ENCODE data around the gene KDM6A. TPM values are rescaled to one million over a fixed set of nuclear protein-coding genes. Genes with fewer than 3 reads are reported as not detected.
"Not testable (repeated sequence)": the region's sequence is repeated elsewhere in the genome, so short reads cannot be mapped to it uniquely, and the experiment has no call there.

The KDM6A gene
- total RNA-seq, 1 donor, result 20.3 TPM

DNA sequence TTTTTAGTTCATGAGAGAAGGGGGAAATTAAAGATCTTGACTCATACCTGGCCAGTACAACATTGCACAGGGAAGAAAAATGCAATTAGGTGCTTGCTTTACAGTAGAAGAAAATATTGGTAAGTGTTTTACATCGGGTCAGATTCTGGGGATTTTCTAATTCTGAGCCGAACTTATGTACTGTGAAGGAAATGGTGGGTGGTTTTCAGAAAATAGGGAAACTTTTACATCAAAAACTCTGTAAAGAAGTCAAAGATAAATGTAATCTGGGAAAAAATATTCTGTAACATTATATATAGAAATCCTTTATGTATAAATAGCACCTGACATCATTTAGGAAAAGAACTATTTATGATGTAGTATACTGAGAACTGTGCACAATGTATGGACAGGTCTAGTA, 75.4 kb downstream of the KDM6A start:
- H3K4me2 ChIP-seq (ENCODE audit: insufficient read depth, low read length), result no peak overlapping the region
- H4K20me1 ChIP-seq (ENCODE audit: insufficient read depth, low read length), result peaks cover 46% of the 10 kb centered on the region
- H2AFZ ChIP-seq (ENCODE audit: low read length), result no peak overlapping the region
- TF ChIP-seq, protein P1, sequence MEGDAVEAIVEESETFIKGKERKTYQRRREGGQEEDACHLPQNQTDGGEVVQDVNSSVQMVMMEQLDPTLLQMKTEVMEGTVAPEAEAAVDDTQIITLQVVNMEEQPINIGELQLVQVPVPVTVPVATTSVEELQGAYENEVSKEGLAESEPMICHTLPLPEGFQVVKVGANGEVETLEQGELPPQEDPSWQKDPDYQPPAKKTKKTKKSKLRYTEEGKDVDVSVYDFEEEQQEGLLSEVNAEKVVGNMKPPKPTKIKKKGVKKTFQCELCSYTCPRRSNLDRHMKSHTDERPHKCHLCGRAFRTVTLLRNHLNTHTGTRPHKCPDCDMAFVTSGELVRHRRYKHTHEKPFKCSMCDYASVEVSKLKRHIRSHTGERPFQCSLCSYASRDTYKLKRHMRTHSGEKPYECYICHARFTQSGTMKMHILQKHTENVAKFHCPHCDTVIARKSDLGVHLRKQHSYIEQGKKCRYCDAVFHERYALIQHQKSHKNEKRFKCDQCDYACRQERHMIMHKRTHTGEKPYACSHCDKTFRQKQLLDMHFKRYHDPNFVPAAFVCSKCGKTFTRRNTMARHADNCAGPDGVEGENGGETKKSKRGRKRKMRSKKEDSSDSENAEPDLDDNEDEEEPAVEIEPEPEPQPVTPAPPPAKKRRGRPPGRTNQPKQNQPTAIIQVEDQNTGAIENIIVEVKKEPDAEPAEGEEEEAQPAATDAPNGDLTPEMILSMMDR (IDR thresholded peaks at IDR 0.05; ENCODE audit: extremely low read depth, low read depth, low read length), result no peak
- no peaks in the 10 kb centered on the region for H3K9me3 ChIP-seq (ENCODE audit: low read depth, low read length)
- H3K4me3 ChIP-seq (ENCODE audit: insufficient read depth, low read length), result no peak overlapping the region
- H3K79me2 ChIP-seq (ENCODE audit: insufficient read depth, low read length), result peaks cover 94% of the 10 kb centered on the region
- no peaks in the 10 kb centered on the region for H3K36me3 ChIP-seq (ENCODE audit: insufficient read depth, low read length)
- no peak for DNase-seq (ENCODE audit: insufficient read length, low spot score, missing footprints)
- no peaks in the 10 kb centered on the region for H3K4me1 ChIP-seq (ENCODE audit: insufficient read depth, low read length)
- H3K27ac ChIP-seq (ENCODE audit: low read depth, low read length), result no peak overlapping the region
- no peaks in the 10 kb centered on the region for H3K27me3 ChIP-seq (ENCODE audit: insufficient read depth, low read length)

GRCh38 chrX:44949125-44949524, 76.1 kb downstream of the KDM6A start:
- Histone ChIP-seq H4K20me1 (ENCODE audit: insufficient read depth, low read length) (peaks cover 53% of the 10 kb centered on the region), H2AFZ (ENCODE audit: low read length) (no peak overlapping the region), H3K4me3 (ENCODE audit: insufficient read depth, low read length) (no peak overlapping the region), H3K79me2 (ENCODE audit: insufficient read depth, low read length) (peaks cover 93% of the 10 kb centered on the region), H3K27ac (ENCODE audit: low read depth, low read length) (no peak overlapping the region), H3K4me2 (ENCODE audit: insufficient read depth, low read length) (no peak overlapping the region), H3K36me3 (ENCODE audit: insufficient read depth, low read length) (no peaks in the 10 kb centered on the region), H3K4me1 (ENCODE audit: insufficient read depth, low read length) (no peaks in the 10 kb centered on the region), H3K9me3 (ENCODE audit: low read depth, low read length) (no peaks in the 10 kb centered on the region), H3K27me3 (ENCODE audit: insufficient read depth, low read length) (no peaks in the 10 kb centered on the region)
- DNase-seq (ENCODE audit: insufficient read length, low spot score, missing footprints), result no peak
- TF ChIP-seq, protein P1 (IDR thresholded peaks at IDR 0.05; ENCODE audit: extremely low read depth, low read depth, low read length), result no peak

DNA sequence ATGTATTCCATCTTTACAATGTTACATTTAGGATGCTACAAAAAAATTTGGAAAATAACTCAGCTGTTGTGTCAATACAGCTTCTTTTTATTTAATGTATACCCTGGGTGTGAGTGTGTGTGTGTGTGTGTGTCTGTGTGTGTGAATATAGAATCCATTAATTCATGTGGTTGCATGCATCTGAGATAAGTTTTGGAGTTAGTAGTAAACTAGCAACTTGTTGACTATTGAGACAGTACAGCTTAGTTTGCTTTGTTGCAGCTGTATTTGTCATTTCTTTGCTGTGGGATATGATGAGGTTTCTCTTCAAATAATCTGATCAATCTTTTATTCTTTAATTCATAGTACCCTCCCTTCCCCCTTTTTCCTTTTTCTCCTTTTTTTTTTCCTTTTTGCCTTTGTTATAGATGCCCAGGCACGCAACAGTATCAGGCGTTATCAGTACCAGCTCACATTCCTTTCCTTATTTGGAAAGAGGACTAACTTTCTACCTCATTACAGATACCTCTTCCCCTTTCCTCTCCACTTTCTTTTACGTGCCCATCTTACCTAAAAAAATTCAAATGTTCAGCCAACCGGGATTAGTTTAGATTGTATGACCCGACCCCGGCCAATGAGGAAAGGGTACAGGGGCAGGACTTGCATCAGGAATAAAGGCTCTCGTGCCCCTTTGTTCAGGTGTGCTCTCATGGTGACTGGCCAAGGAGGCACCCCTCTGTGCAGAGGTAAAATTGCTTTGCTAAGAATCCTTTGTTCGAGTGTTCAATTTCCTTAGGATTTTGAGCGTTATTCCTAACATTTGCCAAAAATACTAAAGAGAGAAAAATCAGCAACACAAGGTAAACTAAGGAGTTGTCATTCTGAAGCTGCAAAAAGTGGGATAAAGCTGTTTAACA, 77.7 kb downstream of the KDM6A start:
- not testable (repeated sequence) for H3K4me3 ChIP-seq (ENCODE audit: insufficient read depth, low read length); H3K36me3 ChIP-seq (ENCODE audit: insufficient read depth, low read length); H2AFZ ChIP-seq (ENCODE audit: low read length); H3K27ac ChIP-seq (ENCODE audit: low read depth, low read length); DNase-seq (ENCODE audit: insufficient read length, low spot score, missing footprints); H3K4me1 ChIP-seq (ENCODE audit: insufficient read depth, low read length); H3K9me3 ChIP-seq (ENCODE audit: low read depth, low read length); H3K27me3 ChIP-seq (ENCODE audit: insufficient read depth, low read length); H3K4me2 ChIP-seq (ENCODE audit: insufficient read depth, low read length)
- peaks cover 91% of the 10 kb centered on the region for H3K79me2 ChIP-seq (ENCODE audit: insufficient read depth, low read length)
- H4K20me1 ChIP-seq (ENCODE audit: insufficient read depth, low read length), result peaks cover 68% of the 10 kb centered on the region

GRCh38 chrX:44951572-44952067, 78.6 kb downstream of the KDM6A start:
- Histone ChIP-seq H3K79me2 (ENCODE audit: insufficient read depth, low read length) (peaks cover 91% of the 10 kb centered on the region), H3K4me2 (ENCODE audit: insufficient read depth, low read length) (no peak overlapping the region), H3K27ac (ENCODE audit: low read depth, low read length) (no peak overlapping the region), H2AFZ (ENCODE audit: low read length) (no peak overlapping the region), H3K4me3 (ENCODE audit: insufficient read depth, low read length) (no peak overlapping the region), H3K36me3 (ENCODE audit: insufficient read depth, low read length) (no peaks in the 10 kb centered on the region), H3K27me3 (ENCODE audit: insufficient read depth, low read length) (no peaks in the 10 kb centered on the region), H4K20me1 (ENCODE audit: insufficient read depth, low read length) (peaks cover 74% of the 10 kb centered on the region), H3K9me3 (ENCODE audit: low read depth, low read length) (no peaks in the 10 kb centered on the region), H3K4me1 (ENCODE audit: insufficient read depth, low read length) (no peaks in the 10 kb centered on the region)
- TF ChIP-seq, protein P1 (IDR thresholded peaks at IDR 0.05; ENCODE audit: extremely low read depth, low read depth, low read length), result no peak
- peak; percentile 6 for DNase-seq (ENCODE audit: insufficient read length, low spot score, missing footprints)
